HG03354 (cell line): ENCODE data around the gene NEUROD2.
A peak's percentile ranks its signal among the peaks of the same experiment; 100 is the strongest.

Source experiments
- ATAC-seq: cut with Tn5 transposase; IDR thresholded peaks from one replicate; pipeline ENCODE4 v1.9.1; 2021; ENCODE audit warnings: mild to moderate bottlenecking; ENCODE audit not compliant: unreplicated experiment, poor library complexity, severe bottlenecking

Gene NEUROD2

GRCh38 chr17:39621523-39622379 is 14.0 kb upstream of the NEUROD2 start:
- no peak for ATAC-seq

GRCh38 chr17:39619786-39620101 is 12.0 kb upstream of the NEUROD2 start:
- no peak for ATAC-seq

- no peak for ATAC-seq
These were observed 11.5 kb upstream of the NEUROD2 start for GRCh38 chr17:39618956-39619785.

- no peak for ATAC-seq
These were observed 10.7 kb upstream of the NEUROD2 start for GRCh38 chr17:39618246-39618913.

GRCh38 chr17:39617446-39618245 is 9.9 kb upstream of the NEUROD2 start:
- peak; percentile 41 for ATAC-seq

GRCh38 chr17:39617100-39617445 is 9.4 kb upstream of the NEUROD2 start:
- no peak for ATAC-seq

GRCh38 chr17:39615434-39615833 is 7.7 kb upstream of the NEUROD2 start:
- ATAC-seq = no peak

GRCh38 chr17:39614545-39615157 is 6.9 kb upstream of the NEUROD2 start:
- no peak for ATAC-seq

GRCh38 chr17:39612935-39613464 is 5.3 kb upstream of the NEUROD2 start:
- ATAC-seq = no peak

GRCh38 chr17:39612291-39612894 is 4.7 kb upstream of the NEUROD2 start:
- no peak for ATAC-seq

GRCh38 chr17:39611401-39612112 is 3.8 kb upstream of the NEUROD2 start:
- no peak for ATAC-seq

- ATAC-seq = no peak
These were observed 1.8 kb upstream of the NEUROD2 start for GRCh38 chr17:39609416-39610025.

GRCh38 chr17:39608142-39608981 is 642 bp upstream of the NEUROD2 start:
- no peak for ATAC-seq

- no peak for ATAC-seq
These were observed 466 bp downstream of the NEUROD2 start for GRCh38 chr17:39607057-39607850.

- no peak for ATAC-seq
These were observed 1.2 kb downstream of the NEUROD2 start for GRCh38 chr17:39606434-39607056.
